HG02981 (cell line): ENCODE measurements around the gene CNOT10.
"Not testable (repeated sequence)": the region's sequence is repeated elsewhere in the genome, so short reads cannot be mapped to it uniquely, and the experiment has no call there.

Source experiments
- ATAC-seq: cut with Tn5 transposase; IDR thresholded peaks from one replicate; pipeline ENCODE4 v1.9.1; 2021; ENCODE audit warnings: mild to moderate bottlenecking, moderate library complexity; ENCODE audit not compliant: unreplicated experiment

CNOT10 gene

DNA sequence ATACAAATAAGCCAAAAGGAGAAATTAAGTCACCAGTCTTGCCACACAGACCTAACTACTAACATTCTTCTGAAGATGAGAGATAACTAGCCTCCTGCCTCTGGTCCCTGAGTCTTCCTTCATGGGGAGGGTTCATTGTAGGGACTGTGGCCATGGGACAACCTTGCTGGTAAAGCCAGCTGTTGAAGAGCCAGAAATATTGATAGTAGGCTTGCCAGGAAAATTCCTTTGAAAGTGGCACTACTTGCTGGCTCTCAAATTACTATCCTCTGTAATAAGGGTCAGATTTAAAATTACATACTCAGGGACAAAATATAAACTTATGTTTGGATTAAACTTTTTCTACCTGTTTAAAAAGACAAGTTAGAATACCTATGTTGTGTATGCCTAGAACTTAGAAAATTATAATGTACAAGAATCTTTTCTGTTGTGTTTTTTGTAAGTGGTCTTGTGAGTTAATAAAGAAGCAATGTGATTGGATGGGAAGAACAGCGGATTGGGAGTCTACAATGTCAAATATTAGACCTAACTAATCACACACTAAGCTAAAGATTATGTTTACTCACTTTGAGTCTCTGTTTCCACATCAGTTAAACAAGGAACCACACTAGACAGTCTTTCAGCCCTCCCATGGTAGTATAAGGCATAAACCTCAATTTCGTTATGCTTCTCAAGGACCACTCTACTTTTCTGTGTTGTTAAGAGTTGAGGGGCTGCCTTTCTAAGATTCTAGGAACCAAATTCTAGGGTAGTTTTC is 72.8 kb downstream of the CNOT10 start:
- no peak for ATAC-seq

DNA sequence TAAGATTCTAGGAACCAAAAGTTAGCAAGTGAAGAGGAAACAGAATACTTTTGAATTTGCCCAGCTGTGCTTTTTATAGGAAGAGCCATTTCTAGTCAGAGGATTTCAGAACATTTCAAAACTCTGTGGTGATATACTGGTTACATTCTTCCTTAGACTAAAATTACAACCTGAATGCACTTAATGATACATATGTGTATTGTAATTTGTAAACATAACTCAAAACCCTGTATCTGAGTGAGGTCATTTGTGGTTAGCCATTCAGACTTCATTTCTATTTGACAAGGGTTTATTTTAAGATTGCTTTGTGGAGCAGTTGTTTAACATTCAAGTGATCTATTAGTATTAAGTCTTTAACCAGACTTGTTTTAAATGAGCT is 73.4 kb downstream of the CNOT10 start:
- no peak for ATAC-seq

DNA sequence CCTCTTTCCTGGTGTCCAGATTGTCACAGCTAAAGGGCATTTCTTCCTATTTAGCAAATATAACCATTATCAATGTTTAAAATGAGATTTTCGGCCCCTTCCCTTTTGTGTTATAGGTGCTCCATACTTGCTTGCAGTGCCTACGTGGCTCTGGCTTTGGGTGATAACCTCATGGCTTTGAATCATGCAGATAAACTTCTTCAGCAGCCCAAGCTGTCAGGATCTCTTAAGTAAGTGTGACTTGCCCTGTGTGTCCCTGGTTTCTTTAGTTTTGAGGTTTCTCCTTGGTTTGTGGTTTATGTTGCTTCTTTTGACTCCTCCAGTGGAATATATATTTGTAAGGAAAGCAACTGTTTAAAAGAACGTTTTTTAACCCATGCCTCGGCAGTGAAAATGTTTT is 74.4 kb downstream of the CNOT10 start:
- no peak for ATAC-seq

DNA sequence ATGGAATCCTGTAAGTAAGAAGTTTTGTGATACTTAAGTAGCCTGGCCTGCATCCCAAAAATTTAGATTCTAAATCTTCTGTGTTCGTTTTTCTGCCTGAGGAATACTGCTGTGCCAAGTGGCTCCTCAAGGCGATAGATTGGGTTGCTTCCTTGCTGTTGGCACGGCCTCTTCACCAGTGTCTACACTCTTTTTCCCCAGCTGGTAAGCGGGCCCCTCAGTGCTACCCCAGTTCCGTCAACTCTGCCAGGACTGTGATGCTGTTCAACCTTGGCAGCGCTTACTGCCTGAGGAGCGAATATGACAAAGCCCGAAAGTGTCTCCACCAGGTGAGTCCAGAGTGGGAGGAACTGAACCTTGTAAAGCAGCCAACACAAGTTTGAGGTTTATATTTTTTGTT is 79.5 kb downstream of the CNOT10 start:
- no peak for ATAC-seq

DNA sequence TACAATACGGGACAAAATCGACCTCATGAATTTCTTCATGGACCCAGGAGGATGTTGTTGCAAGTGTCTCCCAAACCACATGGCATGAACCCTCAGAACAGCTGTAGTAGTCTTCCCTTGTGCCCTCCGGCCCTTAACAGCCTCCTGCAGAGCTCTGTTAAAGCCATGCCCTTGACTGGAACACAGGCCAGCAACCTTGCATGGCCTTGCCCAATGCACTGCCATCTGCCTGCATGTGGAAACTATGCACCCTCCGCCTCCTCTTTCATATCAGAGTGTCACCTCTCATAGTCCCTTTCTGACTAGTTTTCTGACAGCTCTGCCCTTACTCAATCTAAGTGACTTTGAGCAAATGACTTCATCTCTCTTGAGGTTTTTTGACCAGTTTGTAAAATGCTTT is 93.4 kb downstream of the CNOT10 start:
- no peak for ATAC-seq

DNA sequence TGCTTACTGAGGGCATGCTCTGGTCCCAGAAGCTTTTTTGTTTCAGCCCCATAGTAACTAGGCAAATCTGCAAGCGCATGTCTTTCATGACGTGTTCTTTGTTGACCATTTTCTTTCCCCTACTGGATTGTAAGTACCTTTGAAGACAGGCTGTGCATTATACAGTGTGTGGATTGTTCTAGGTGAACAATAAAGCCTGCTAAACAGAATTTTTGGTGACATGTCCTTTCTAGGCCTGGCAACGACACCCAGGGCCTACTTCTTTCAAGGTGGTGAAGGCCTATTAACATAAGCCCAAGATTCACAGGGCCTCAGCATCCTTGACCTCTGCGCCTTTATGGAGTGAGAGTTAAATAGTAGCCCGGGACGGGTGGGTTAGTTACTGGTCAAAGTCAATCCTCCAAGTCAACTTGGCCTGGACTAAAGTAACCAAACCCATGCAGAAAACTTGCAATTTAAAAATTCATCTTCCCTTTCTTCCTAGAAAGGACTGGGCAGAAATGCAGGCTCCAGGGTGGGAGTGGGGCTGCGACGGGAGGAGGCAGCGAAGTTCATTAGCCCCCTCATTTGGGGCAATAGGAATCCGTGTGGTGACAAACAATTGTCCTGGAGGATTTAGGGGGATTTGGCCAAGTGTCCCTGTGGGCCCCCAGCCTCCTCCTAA is 95.2 kb downstream of the CNOT10 start:
- ATAC-seq = no peak

DNA sequence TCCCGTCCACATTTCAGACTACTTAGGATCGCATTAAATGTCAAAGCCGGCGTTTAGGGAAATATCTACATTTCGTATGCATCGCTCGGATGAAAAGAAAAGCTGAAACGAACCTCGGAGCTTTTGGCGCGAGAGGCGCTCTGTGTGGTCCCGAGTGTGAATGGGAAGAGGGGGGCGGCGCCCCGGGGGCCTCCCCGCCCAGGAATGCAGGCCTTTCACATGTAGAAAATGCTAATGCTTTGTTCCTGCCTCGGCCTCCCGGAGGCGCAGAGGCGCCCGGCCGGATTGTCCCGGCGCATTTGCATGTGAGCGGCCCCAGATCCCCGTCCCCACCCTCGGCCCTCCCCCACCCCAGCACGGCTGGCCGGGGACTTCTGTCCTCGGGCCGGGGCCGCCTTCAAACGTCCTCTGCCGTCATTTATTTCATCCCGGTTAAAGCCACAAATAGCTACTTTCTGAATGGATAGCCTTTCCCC is 95.8 kb downstream of the CNOT10 start:
- peak; percentile 30 for ATAC-seq

DNA sequence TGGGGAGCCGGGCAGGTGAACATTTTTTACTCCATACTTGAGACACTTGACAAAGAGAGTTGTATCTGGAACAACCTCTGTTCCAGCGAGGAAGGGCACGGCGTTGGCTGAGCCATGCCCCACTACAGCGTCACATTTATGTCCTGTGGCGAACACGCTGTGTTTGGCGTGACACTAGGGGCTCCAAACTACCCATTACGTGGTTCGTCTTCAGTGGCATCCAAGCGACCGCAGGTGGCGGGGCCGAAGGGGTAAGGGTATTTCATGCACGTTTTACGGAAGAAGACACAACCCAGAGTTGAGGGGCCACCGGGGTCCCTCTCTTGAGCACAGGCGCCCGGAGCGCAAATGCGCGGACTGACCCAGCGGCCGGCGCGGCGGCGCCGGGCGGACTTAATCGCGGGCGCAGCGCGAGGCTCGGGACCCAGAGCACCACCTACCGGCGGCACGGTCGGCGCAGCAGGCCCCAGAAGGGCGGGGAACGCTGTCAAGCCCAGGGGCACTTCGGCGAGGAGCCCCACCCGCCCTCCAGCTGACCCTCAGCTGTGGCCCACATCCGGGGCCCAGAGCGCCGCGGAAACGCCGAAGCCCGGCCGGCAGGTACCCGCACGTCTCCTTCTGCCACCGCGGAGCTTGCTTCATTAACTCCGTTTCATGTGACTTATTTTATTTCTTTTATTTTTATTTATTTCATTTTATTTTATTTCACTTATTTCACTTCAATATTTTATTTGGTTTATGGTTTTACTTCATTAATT is 96.4 kb downstream of the CNOT10 start:
- peak; percentile 96 for ATAC-seq

DNA sequence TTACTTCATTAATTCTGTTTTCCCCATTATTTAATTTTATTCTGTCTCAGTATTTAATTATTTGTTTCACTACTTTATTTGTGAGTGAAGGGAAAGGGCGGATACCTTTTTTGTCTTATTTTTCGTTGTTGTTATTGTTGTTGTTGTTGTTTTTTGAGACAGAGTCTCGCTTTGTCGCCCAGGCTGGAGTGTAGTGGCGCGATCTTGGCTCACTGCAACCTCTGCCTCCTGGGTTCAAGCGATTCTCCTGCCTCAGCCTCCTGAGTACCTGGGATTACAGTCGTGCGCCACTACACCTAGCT is 96.9 kb downstream of the CNOT10 start:
- ATAC-seq = not testable (repeated sequence)

DNA sequence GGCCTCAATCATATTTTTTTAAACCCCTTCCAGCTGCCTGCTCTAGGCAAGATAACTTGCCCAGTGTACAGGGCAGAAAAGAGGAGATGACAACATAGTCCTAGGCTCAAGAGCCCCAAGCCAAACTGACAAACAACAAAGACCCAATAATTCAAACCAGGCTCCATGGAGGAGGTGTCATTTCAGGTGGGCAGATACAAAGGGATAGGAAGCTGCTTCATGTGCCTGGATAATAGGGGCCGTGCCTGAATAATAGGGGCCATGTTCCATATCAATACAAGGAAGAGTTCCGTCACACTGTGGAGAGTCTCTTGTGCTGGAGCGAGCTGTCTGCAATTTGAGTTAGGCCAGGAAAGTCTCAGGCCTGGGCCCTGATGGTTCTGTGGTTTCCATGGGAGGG is 97.4 kb downstream of the CNOT10 start:
- ATAC-seq = no peak

DNA sequence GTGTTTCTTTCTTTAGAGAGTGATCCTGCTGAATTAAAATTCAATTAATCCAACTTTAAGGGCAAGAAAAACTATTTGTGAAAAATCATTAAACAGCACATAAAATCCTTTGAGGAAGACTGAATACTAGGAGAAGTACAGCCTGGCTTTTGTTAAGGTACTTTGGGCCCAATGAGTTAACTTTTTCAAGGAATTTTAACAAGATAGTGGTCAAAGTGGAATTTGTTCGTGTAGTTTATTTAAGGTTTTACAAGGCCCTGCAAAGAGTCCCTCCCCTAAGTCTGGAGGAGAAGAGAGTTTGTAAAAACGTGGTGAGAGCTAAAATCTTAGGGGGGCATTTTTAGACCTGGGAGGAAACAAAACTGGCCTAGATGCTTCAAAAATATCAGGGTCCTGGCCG is 106.8 kb downstream of the CNOT10 start:
- no peak for ATAC-seq

DNA sequence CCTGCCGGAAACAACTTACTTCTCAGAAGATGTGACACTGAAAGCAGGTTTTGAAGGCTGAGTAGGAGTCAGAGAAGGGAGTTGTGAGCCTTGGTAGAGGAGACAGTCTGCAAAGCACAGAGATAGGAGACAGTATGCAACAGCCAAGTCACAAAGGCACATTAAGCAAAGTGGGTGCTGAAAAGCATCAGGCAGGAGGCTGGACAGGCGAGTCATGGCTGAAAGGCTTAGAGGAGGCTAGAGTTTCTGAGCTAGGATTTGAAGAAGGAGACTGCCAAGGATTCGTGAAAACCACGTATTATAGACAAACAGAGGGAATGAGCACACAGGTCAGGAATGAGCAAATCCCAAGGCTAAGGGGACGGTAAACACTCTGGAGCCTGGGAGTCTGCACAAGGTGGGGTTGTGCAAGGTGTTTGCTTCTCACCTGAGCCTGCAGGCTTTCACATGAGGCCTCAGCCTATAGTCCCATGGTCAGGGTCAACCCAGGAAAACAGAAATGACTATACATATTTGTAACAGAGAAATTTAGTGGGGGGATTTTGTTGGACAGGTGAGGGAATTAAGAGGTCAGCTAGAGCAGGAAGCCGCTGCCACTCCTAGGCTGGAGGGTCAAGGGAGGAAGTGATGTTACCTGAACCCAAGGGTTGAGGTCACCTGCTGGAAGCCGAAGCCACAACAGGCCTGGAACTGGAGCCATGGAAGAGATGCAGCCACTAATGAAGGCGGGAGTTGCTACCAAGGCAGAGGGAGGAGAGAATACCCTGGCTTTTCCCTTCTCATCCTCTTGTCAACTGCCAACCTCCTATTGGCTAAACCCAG is 109.7 kb downstream of the CNOT10 start:
- ATAC-seq = no peak

DNA sequence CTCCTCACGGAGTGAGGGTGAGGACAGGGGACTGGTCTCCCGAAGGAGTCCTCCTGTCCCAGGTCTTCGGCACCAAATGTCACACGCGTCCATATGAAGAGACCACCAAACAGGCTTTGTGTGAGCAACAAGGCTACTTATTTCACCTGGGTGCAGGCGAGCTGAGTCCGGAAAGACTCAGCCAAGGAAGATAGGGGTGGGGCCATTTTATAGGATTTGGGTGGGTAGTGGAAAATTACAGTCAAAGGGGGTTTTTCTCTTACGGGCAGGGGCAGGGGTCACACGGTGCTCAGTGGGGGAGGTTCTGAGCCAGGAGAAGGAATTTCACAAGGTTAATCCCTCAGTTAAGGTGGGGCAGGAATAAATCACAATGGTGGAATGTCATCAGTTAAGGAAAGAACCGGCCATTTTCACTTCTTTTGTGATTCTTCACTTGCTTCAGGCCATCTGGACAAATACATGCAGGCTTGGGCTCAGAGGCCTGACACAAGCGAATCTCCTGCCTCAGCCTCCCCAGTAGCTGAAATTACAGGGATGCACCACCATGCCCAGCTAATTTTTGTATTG is 111.5 kb downstream of the CNOT10 start:
- not testable (repeated sequence) for ATAC-seq

DNA sequence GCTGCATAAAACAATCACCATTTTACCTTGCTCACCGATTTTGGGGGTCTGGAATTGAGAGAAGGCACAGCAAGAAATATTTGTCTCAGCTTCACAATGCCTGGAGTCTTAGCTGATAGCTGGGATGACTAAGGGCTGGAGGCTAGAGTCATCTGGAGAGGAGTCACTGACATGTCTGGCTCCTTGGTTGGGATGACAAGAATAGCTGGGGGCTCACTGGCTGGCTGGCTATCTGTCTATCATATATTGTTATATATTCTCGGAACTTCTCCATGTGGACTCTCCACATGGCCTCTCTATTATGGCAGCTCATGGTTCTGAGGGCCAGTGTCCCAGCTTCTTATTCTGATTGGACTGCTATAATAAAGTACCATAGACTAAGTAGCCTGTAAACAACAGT is 112.8 kb downstream of the CNOT10 start:
- no peak for ATAC-seq

DNA sequence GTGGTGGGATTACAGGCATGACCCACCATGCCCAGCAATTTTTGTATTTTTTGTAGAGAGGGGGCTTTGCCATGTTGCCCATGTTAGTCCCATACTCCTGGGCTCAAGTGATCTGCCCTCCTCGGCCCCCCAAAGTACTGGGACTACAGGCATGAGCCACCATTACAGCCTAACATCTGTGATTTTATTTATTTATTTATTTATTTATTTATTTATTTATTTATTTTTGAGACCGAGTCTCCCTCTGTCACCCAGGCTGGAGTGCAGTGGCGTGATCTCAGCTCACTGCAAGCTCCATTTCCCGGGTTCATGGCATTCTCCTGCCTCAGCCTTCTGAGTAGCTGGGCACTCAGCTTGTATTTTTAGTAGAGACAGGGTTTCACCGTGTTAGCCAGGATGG is 116.5 kb downstream of the CNOT10 start:
- not testable (repeated sequence) for ATAC-seq

DNA sequence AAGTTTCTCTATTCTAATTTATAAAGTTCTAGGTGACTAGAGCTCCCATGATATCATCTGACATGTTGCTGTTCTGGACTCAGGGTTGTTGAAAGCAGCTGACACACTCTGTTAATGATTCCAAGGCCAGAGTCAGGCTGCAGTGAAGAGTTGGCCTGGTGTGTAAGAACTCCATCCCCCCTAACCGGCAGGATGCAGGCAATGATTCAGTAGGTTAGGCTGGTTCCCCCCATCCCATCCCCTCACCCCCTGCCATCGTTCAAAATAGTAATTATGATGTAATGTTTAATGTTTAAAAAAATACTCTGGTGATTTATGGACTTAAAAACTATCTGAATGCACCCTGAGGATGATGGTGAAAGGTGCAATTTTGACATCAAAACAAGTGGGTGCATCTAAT is 128.2 kb downstream of the CNOT10 start:
- ATAC-seq = peak; percentile 71

DNA sequence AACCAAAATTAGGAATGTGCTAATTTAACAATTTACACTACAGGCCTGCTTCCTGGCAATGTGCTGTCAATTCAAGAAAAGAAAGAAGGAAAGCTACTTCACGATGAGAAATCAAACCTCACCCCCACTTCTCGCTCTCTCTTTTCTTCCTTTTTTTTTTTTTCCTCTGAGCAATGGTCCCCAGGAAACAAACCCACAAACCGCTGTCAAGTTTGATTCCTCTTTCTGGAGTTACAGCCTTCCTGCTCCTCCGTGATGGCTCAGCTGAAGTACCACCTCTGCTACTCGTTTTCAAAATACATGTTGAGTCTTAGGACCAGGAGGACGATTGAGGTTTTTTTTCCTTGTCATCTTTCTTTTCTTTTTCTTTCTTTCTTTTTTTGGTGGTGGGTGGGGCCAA is 129.4 kb downstream of the CNOT10 start:
- ATAC-seq = no peak

DNA sequence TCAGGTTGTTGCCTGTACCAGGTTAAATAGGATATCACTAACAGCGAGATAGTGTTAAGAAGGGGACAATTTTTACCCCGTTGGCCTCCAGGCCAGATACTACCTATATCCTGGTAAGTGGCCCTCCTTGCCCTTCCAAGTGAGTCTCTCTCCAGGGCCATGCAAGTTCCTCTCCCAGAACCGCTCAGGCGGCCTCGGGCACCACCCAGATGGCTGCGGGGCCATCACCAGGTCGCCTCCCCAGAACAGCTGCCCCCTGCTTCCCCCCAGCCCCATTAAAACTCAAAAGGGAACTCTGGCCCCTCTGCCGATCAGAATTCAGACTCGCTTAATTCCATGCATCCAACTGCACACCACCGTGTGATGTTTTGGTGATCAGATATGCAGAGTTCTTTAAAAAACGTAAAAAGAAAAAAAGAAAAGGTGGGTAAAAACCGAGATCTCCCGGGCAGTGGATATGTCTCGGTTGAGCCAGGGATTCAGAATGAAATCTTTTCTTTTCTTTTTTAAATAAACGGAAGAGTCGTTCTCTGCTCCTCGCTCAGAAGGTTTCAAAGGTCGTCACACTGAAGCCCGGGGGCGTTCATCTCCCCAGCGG is 131.0 kb downstream of the CNOT10 start:
- no peak for ATAC-seq

DNA sequence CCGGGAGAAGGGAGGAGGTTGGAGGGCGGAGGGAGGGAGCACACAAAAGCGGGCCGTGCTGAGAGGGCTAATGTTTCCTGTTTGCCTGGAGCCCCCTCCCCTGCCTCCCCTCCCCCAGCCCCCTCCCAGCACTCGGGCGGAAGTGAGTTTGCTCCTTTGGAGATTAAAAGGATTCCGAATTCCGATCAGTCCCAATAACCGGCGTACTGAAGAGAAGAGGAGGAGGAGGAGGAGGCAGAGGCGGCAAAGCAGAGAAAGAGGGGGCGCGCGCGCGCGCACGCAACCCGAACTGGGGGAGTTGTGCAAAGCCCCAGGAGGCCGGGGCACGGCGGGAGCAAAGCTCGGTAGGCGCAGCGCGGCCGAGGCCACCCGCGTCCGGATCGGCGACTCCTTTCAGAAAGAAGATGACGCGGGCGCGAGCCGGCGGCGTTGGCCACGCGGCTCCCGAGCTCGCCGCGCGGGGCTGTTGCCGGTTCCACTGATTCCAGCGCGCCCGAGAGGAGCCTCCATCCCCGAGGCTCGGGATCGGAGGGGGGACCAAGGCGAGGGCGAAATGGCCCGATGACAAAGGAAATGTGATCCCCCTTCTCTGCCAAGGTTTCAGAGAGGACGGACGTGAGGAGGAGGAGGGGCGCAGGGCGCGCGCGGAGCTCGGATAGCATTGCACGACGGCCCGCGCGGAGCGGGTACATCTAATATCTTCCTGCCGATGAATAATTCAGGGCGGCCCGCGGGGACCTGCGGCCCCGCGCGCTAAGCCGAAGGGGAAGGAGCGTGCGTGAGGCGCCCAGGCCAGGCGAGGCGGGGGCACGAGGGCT is 131.7 kb downstream of the CNOT10 start:
- ATAC-seq = no peak

DNA sequence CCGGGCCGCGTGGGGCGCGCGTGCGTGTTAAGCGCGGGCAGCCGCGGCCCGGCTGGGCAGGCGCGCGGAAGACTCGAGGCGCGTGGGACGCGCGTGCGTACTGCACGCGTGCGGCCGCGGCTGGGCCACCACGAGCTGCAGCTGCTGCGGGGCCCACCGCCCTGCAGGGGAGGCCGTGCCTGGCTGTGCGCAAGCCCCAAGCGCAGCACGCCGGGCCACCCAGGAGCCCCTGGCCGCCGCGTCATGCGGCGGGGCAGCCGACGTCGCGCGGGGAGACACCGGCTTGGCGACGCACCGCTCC is 132.2 kb downstream of the CNOT10 start:
- ATAC-seq = no peak
